ENCODE results near the gene MED15. TPM values are rescaled to one million over a fixed set of nuclear protein-coding genes. Genes with fewer than 3 reads are reported as not detected.

MED15 gene
- total RNA-seq, 2 donors from 2014 or later, result 171 to 178 TPM

DNA sequence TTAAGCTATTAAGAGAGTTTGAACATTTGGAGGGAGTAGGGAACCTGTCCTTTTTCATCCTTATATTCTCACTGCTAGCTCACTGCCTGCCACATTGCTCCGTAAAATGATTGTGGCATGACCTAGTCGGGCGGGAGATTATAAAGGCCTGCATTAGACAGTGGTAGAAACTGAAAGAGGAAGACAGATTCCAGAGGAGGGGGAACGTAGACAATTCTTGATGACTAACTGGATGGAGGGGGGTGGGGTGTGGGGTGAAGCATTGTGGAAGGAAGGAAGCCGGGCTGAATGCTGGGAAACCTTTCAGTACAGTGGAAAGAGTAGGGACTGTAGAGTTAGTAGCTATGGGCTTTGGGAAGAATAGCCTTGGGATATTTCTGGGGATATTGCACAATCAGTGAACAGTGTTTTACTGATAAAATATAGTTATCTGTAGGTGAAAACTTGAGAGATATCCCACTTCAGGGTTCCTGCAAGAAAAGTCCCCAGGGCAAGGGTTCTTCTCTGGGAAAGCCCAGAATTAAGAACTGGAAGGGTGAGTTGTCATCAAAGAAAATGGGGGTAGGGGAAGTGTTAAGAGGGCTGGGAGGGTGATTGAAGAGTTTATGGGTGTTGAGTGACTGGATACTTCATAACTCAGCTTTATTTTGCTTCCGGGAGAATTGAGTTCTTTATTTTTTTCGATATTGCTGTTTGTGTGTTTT lies 2.1 kb downstream of the MED15 start:
- H3K4me3 Mint-ChIP-seq, result peak overlapping the region; percentile 99
- H3K27ac Mint-ChIP-seq, result peak overlapping the region; percentile 97 to 98
- H3K27me3 Mint-ChIP-seq, result no peaks in the 10 kb centered on the region
- ATAC-seq (peak; percentile 74 to 80), DNase-seq (ENCODE audit: low spot score) (peak; percentile 69)
- peaks cover 21% of the 10 kb centered on the region for H3K36me3 Mint-ChIP-seq
- H3K9me3 Mint-ChIP-seq, result no peaks in the 10 kb centered on the region
- peaks cover 53 to 57% of the 10 kb centered on the region in 2 donors for H3K4me1 Mint-ChIP-seq (ENCODE audit: low read depth in 2 of 2)

GRCh38 chr22:20510811-20511577 lies 3.6 kb downstream of the MED15 start:
- DNase-seq (ENCODE audit: low spot score) (no peak), ATAC-seq (no peak)
- H3K27me3 Mint-ChIP-seq, result no peaks in the 10 kb centered on the region
- no peaks in the 10 kb centered on the region for H3K9me3 Mint-ChIP-seq
- peak overlapping the region; percentile 69 to 97 for H3K27ac Mint-ChIP-seq
- H3K4me3 Mint-ChIP-seq, result peak overlapping the region; percentile 39
- H3K36me3 Mint-ChIP-seq, result peaks cover 21% of the 10 kb centered on the region
- H3K4me1 Mint-ChIP-seq (ENCODE audit: low read depth in 2 of 2), result peaks cover 61 to 66% of the 10 kb centered on the region in 2 donors

DNA sequence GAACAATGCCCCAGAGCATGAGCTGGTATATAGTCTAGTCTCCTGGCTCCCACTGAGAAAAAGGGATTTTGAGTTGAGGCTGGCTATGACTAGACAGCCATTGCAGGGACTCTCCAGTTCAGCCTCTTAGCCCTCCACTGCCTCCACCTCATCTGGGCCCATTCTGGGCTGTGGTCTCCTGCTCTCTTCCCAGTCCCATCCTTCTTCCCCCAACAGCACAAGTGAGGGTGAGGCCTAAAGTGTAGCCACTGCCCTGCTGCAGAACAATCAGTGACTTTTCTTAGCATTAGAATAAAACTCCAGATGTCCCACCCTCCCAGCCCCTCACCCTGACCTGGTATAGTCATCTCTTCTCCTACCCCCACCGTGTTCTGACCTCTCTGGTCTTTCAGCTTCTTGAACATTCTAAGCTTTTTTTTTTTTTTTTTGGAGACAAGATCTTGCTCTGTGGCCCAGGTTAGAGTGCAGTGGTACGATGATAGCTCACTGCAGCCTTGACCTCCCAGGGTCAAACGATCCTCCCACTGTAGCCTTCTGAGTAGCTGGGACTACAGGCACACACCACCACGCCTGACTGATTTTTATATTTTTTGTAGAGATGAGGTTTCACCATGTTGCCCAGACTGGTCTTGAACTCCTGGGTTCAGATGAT lies 4.3 kb downstream of the MED15 start:
- peak overlapping the region; percentile 2 for H3K4me3 Mint-ChIP-seq

GRCh38 chr22:20514658-20515406 lies 7.4 kb downstream of the MED15 start:
- Mint-ChIP-seq H3K27ac (peak overlapping the region; percentile 17 to 57), H3K4me1 (ENCODE audit: low read depth in 2 of 2) (peaks cover 60% of the 10 kb centered on the region in 2 donors), H3K27me3 (no peaks in the 10 kb centered on the region), H3K36me3 (no peaks in the 10 kb centered on the region), H3K4me3 (peak overlapping the region; percentile 23), H3K9me3 (no peaks in the 10 kb centered on the region)
- DNase-seq (ENCODE audit: low spot score) (no peak), ATAC-seq (peak; percentile 73 to 74)

More for the DNA sequence above, 4.3 kb downstream of the MED15 start:
- Mint-ChIP-seq H3K36me3 (peaks cover 21% of the 10 kb centered on the region), H3K27me3 (no peaks in the 10 kb centered on the region), H3K27ac (peak overlapping the region; percentile 53 to 69), H3K4me1 (ENCODE audit: low read depth in 2 of 2) (peaks cover 61 to 66% of the 10 kb centered on the region in 2 donors), H3K9me3 (no peaks in the 10 kb centered on the region)
- no peak for ATAC-seq
- no peak for DNase-seq (ENCODE audit: low spot score)

DNA sequence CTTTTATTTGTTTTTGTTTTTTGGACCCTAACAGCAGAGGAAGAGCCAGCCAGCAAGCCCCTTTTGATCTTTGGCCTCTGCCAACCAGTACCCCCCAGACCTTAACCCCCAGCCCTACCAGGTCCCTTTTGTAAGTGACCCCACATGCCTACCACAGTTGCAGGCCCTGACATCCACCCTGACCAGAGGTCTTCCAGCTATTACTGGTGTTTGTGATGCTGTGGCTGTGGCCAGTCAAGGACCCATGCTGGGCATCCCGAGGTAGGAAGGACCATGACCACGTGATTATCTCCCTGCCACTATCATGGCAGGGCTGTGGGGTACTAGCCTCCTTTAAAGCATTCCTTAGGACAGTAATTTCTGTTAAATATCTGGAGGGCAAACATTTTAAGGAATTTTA lies 9.0 kb downstream of the MED15 start:
- H3K27me3 Mint-ChIP-seq, result no peaks in the 10 kb centered on the region
- H3K27ac Mint-ChIP-seq, result no peak overlapping the region
- H3K9me3 Mint-ChIP-seq, result no peaks in the 10 kb centered on the region
- no peak overlapping the region for H3K4me3 Mint-ChIP-seq
- no peak for ATAC-seq
- DNase-seq (ENCODE audit: low spot score), result no peak
- H3K4me1 Mint-ChIP-seq (ENCODE audit: low read depth in 2 of 2), result peaks cover 54 to 57% of the 10 kb centered on the region in 2 donors
- H3K36me3 Mint-ChIP-seq, result no peaks in the 10 kb centered on the region

DNA sequence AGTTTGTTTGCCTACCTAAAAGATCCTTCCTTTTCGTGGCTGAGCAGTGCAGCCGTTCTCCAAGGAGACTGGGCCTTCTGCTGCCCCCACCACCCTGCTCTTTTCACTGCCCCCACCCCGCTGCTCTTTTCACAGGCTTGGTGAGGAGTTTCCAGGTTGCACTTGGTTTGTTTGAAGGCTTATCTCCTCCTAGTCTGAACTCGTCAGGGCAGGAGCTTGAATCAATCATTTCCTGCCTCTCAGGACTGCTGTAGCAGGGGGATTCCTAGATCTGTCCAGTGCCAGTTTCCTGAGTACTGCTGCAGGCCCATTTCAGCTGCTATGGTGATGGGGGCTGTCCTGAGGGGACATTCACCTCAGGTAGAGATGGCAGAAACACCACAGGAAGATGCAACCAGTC lies 10.0 kb downstream of the MED15 start:
- DNase-seq (ENCODE audit: low spot score), result no peak
- Mint-ChIP-seq H3K4me3 (peak overlapping the region; percentile 77), H3K9me3 (no peaks in the 10 kb centered on the region), H3K27ac (peak overlapping the region; percentile 66 to 87), H3K4me1 (ENCODE audit: low read depth in 2 of 2) (peaks cover 50 to 55% of the 10 kb centered on the region in 2 donors), H3K36me3 (peaks cover 4% of the 10 kb centered on the region), H3K27me3 (no peaks in the 10 kb centered on the region)
- ATAC-seq, result peak; percentile 50 to 71

DNA sequence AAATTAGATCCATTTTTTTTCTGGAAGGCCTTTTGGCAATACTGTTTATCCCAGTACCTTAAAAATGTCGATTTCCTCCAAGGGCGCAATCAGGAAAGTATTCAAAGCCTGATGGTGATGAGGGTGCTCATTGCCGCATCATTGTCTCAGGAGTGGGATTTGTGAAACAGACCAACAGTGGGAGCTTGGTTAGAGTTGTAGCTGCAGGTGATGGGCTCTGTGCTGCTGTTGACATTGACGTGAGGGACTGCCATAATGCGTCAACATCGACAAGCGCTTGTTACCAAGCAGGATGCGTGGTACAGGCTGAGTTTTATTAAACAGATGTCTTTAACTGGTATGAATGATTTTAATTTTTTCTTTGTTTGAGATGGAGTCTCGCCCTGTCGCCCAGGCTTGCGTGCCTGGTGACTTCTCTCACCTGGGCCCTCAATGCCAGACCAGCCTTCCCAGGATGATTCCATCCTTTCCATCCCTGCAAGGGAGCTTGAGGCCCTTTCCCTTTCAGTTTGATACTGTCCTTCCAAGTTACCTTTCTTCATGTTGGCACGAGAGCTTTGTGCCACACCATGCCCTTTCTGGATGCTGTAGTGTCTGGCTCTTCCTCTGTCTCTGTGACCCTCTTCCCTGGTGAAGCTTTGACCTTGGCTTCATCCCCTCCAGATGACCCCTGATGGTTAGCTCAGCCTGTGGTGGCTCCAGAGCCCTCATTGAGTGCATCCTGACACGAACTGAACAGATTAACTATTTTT lies 10.6 kb downstream of the MED15 start:
- ATAC-seq (no peak), DNase-seq (ENCODE audit: low spot score) (no peak)
- Mint-ChIP-seq H3K4me3 (no peak overlapping the region), H3K27ac (peak overlapping the region; percentile 66 to 87), H3K9me3 (no peaks in the 10 kb centered on the region), H3K4me1 (ENCODE audit: low read depth in 2 of 2) (peaks cover 55 to 59% of the 10 kb centered on the region in 2 donors), H3K36me3 (peaks cover 4% of the 10 kb centered on the region), H3K27me3 (no peaks in the 10 kb centered on the region)

DNA sequence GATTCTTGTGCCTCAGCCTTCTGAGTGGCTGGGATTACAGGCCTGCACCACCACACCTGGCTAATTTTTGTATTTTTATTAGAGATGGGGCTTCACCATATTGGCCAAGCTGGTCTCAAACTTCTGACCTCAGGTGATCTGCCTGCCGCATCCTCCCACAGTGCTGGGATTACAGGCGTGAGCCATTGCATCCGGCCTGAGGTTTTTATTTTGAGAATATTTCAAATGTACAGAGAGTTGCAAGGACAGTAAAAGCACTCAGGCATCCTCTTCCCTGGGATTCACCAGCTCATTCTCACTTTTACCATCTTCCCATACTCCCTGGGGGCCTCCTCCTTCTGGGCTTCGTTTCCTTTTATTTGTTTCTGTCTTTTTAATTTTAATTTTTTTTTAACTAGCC lies 12.1 kb downstream of the MED15 start:
- Mint-ChIP-seq H3K27ac (peak overlapping the region; percentile 68 to 80), H3K36me3 (peaks cover 4% of the 10 kb centered on the region), H3K4me1 (ENCODE audit: low read depth in 2 of 2) (peaks cover 63% of the 10 kb centered on the region in 2 donors), H3K27me3 (no peaks in the 10 kb centered on the region), H3K9me3 (no peaks in the 10 kb centered on the region), H3K4me3 (peak overlapping the region; percentile 21)
- ATAC-seq, result no peak
- DNase-seq (ENCODE audit: low spot score), result no peak

GRCh38 chr22:20520093-20520511 lies 12.7 kb downstream of the MED15 start:
- no peak for DNase-seq (ENCODE audit: low spot score)
- peaks cover 58 to 59% of the 10 kb centered on the region in 2 donors for H3K4me1 Mint-ChIP-seq (ENCODE audit: low read depth in 2 of 2)
- peak overlapping the region; percentile 21 for H3K4me3 Mint-ChIP-seq
- peak overlapping the region; percentile 68 to 80 for H3K27ac Mint-ChIP-seq
- no peaks in the 10 kb centered on the region for H3K9me3 Mint-ChIP-seq
- H3K36me3 Mint-ChIP-seq, result peaks cover 4% of the 10 kb centered on the region
- no peaks in the 10 kb centered on the region for H3K27me3 Mint-ChIP-seq
- ATAC-seq, result peak in 1 of 2 donors; percentile 65

GRCh38 chr22:20522134-20523004 lies 15.0 kb downstream of the MED15 start:
- peak overlapping the region; percentile 42 for H3K4me3 Mint-ChIP-seq
- ATAC-seq (no peak), DNase-seq (ENCODE audit: low spot score) (no peak)
- H3K4me1 Mint-ChIP-seq (ENCODE audit: low read depth in 2 of 2), result peaks cover 62 to 65% of the 10 kb centered on the region in 2 donors
- no peaks in the 10 kb centered on the region for H3K27me3 Mint-ChIP-seq
- no peaks in the 10 kb centered on the region for H3K9me3 Mint-ChIP-seq
- peak overlapping the region; percentile 53 to 66 for H3K27ac Mint-ChIP-seq
- H3K36me3 Mint-ChIP-seq, result peaks cover 14% of the 10 kb centered on the region

- Mint-ChIP-seq H3K36me3 (peaks cover 20% of the 10 kb centered on the region), H3K4me1 (ENCODE audit: low read depth in 2 of 2) (peaks cover 58 to 59% of the 10 kb centered on the region in 2 donors), H3K9me3 (no peaks in the 10 kb centered on the region), H3K4me3 (peak overlapping the region; percentile 23), H3K27me3 (no peaks in the 10 kb centered on the region), H3K27ac (peak overlapping the region; percentile 53 to 66)
- no peak for DNase-seq (ENCODE audit: low spot score)
- peak; percentile 50 to 54 for ATAC-seq
Observed at GRCh38 chr22:20523086-20523983, 15.9 kb downstream of the MED15 start.
